ENCODE results near the gene GH2. TPM values are rescaled to one million over a fixed set of nuclear protein-coding genes. Genes with fewer than 3 reads are reported as not detected.
"Not testable (repeated sequence)": the region's sequence is repeated elsewhere in the genome, so short reads cannot be mapped to it uniquely, and the experiment has no call there.

GH2 gene
- total RNA-seq, 4 donors from 2014 or later, result not detected

DNA sequence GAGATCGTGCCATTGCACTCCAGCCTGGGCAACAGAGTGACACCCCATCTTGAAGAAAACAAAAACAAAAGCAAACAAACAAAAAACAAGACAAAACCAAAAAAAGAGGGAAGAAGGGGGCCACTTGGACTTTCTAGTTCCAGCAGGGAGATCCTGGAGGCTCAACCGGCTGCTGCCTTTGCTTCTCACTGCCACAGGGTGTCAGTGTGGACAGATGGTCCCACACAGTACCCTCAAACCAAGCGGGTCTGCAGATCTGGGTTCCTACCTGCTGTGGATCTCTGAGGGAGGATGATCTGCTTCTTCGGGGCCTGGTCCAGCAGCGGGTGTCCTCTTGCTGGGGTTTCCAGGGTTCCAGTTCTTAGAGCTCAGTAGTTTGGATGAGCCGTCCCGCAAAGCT, 15.1 kb downstream of the GH2 start:
- not testable (repeated sequence) for DNase-seq (ENCODE audit: low spot score); ATAC-seq (ENCODE audit: low FRiP score)

GRCh38 chr17:63859257-63859656, 22.5 kb downstream of the GH2 start:
- ATAC-seq (ENCODE audit: low FRiP score), result no peak
- no peak for DNase-seq (ENCODE audit: low spot score)
- no peak for TF ChIP-seq CTCF (IDR thresholded peaks at IDR 0.05)

DNA sequence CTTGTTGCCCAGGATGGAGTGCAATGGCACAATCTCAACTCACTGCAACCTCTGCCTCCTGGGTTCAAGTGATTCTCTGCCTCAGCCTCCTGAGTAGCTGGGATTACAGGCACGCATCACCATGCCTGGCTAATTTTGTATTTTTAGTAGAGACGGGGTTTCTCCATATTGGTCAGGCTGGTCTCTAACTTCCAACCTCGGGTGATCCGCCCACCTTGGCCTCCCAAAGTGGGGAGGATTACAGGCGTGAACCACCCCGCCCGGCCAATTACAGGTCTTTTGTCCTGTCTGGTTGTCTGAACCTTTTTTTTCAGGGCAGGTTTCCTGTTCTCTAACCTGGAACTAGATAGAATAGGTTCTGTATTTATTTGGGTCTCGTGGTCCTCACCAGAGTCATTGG, 25.3 kb downstream of the GH2 start:
- ATAC-seq (ENCODE audit: low FRiP score); DNase-seq (ENCODE audit: low spot score): not testable (repeated sequence)

GRCh38 chr17:63855185-63855584, 26.6 kb downstream of the GH2 start:
- ATAC-seq (ENCODE audit: low FRiP score), result no peak
- DNase-seq (ENCODE audit: low spot score), result no peak
- TF ChIP-seq CTCF (IDR thresholded peaks at IDR 0.05), result no peak

DNA sequence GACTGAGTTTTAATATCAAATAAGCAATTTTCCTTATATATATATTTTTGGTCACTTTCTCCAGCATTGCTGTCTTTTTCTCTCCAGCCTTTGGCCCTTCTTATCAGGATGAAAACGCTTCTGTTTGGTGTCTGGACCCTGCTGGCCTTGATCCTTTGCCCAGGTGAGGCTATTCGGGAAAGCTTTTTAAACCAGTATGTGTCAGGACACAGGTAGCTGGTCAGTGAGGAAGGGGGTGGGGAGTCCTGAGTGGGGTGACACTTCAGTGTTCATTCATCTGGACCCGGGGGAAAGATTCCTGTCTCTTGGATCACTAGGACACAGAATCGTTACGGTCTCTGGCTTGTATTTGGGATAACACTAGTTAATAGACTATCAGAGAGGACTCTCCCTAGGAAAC, 27.0 kb downstream of the GH2 start:
- no peak for TF ChIP-seq CTCF (IDR thresholded peaks at IDR 0.05)
- no peak for DNase-seq (ENCODE audit: low spot score)
- no peak for ATAC-seq (ENCODE audit: low FRiP score)

DNA sequence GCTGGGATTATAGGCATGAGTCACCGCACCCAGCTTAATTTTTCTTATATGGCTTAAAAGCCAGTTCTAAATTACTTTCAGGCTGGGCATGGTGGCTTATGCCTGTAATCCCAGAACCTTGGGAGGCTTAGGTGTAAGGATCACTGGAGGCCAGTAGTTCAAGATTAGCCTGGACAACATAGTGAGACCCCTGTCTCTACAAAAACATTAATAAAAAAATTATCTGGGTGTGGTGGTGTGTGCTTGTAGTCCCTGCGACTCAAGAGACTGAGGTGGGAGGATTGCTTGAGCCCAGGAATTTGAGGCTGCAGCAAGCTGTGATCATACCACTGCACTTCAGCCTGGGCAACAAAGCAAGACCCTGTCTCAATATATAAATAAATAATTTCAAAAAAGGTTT, 28.5 kb downstream of the GH2 start:
- DNase-seq (ENCODE audit: low spot score), result no peak
- TF ChIP-seq CTCF (IDR thresholded peaks at IDR 0.05), result no peak
- no peak for ATAC-seq (ENCODE audit: low FRiP score)

- TF ChIP-seq CTCF (IDR thresholded peaks at IDR 0.05), result no peak
- DNase-seq (ENCODE audit: low spot score) (no peak), ATAC-seq (ENCODE audit: low FRiP score) (no peak)
Measured at GRCh38 chr17:63850401-63850800, 31.3 kb downstream of the GH2 start.

GRCh38 chr17:63848834-63849689, 32.7 kb downstream of the GH2 start:
- peak; percentile 91 for ATAC-seq (ENCODE audit: low FRiP score)
- peak; percentile 91 for DNase-seq (ENCODE audit: low spot score)
- peak in 1 of 3 donors; percentile 23 for TF ChIP-seq CTCF (IDR thresholded peaks at IDR 0.05)

Data from omental fat pad (tissue), 4 donors.